SK-N-SH (cell line): Measurements from ENCODE around the gene TWSG1. TPM values are rescaled to one million over a fixed set of nuclear protein-coding genes. Genes with fewer than 3 reads are reported as not detected.

ENCODE experiments used
- CTCF ChIA-PET: fragments of 300-600, 350-600 bp; formaldehyde crosslinking; extraction: SDS; loops from one replicate; lab custom pipeline; 2021; lab: Yijun Ruan, JAX
- POLR2A ChIA-PET: fragments of 350-600 bp; sonication (Branson Sonifier 250); formaldehyde crosslinking; extraction: SDS; loops from one replicate; lab custom pipeline; 2020; ENCODE audit warnings: antibody characterized with exemption, inconsistent platforms; lab: Yijun Ruan, JAX
- DNase-seq: peaks from one replicate; pipeline ENCODE4 v3.0.0; 2012
- H2AFZ ChIP-seq: fragments of 200-600 bp; sonication (generic); 2 replicates; pipeline ENCODE4 v1.8.1; 2016; ENCODE audit warnings: antibody characterized with exemption, mild to moderate bottlenecking, low read depth
- H3F3A ChIP-seq: fragments of 200-600 bp; sonication (generic); replicated peaks from 2 replicates; pipeline ENCODE3; 2016; ENCODE audit warnings: antibody characterized with exemption, mild to moderate bottlenecking; ENCODE audit not compliant: insufficient read depth
- H3K27ac ChIP-seq, 2 experiments: fragments of 200-500 bp in 1 of 2; fragments of 200-600 bp in 1 of 2; sonication (Bioruptor generic) in 1 of 2; sonication (generic), shearing (Covaris generic) in 1 of 2; 2 replicates each; pipeline versions ENCODE4 v1.5.1 to v1.6.1; 2014 to 2016; ENCODE audit warnings: low read depth in 2 of 2, inconsistent platforms in 1 of 2, low read length in 1 of 2, mild to moderate bottlenecking in 1 of 2, mixed read lengths in 1 of 2
- H3K27me3 ChIP-seq: fragments of 200-600 bp; sonication (generic), shearing (Covaris generic); 2 replicates; pipeline ENCODE4 v1.6.1; 2016; ENCODE audit warnings: mixed run types; ENCODE audit not compliant: insufficient read depth
- H3K36me3 ChIP-seq, 2 experiments: fragments of 200-500 bp in 1 of 2; fragments of 200-600 bp in 1 of 2; sonication (Bioruptor generic) in 1 of 2; sonication (generic) in 1 of 2; replicated peaks in 1 of 2; 2 replicates each; pipeline versions ENCODE3 to v1.5.1; 2014 to 2016; ENCODE audit warnings: low read length in 1 of 2, mild to moderate bottlenecking in 1 of 2; ENCODE audit not compliant: insufficient read depth in 2 of 2, control insufficient read depth in 1 of 2
- H3K4me1 ChIP-seq, 2 experiments: fragments of 200-500 bp in 1 of 2; fragments of 200-600 bp in 1 of 2; sonication (Bioruptor generic) in 1 of 2; sonication (generic), shearing (Covaris generic) in 1 of 2; 2 replicates each; pipeline versions ENCODE4 v1.5.1 to v1.6.1; 2014 to 2016; ENCODE audit warnings: low read depth in 1 of 2, low read length in 1 of 2, mixed run types in 1 of 2; ENCODE audit not compliant: insufficient read depth in 2 of 2, control insufficient read depth in 1 of 2
- H3K4me2 ChIP-seq: fragments of 200-600 bp; sonication (generic), shearing (Covaris generic); 2 replicates; pipeline ENCODE4 v1.6.1; 2017; ENCODE audit warnings: mixed run types
- H3K4me3 ChIP-seq, 2 experiments: fragments of 200-500 bp in 1 of 2; fragments of 200-600 bp in 1 of 2; sonication (Bioruptor generic) in 1 of 2; sonication (generic), shearing (Covaris generic) in 1 of 2; 2 replicates each; pipeline versions ENCODE4 v1.5.1 to v1.8.1; 2014 to 2016; ENCODE audit warnings: low read depth in 2 of 2, inconsistent platforms in 1 of 2, low read length in 1 of 2, mild to moderate bottlenecking in 1 of 2, mixed read lengths in 1 of 2, moderate library complexity in 1 of 2
- H3K79me2 ChIP-seq: fragments of 200-600 bp; sonication (generic); 2 replicates; pipeline ENCODE4 v1.8.1; 2017; ENCODE audit warnings: mild to moderate bottlenecking; ENCODE audit not compliant: insufficient read depth
- H3K9ac ChIP-seq: fragments of 200-600 bp; sonication (generic); 2 replicates; pipeline ENCODE4 v1.6.1; 2017; ENCODE audit warnings: mixed run types
- H3K9me2 ChIP-seq: fragments of 200-600 bp; sonication (generic); 2 replicates; pipeline ENCODE4 v1.6.1; 2017; ENCODE audit warnings: mixed run types
- H3K9me3 ChIP-seq: fragments of 200-600 bp; sonication (generic); 2 replicates; pipeline ENCODE4 v1.6.1; 2017; ENCODE audit warnings: mixed run types, mild to moderate bottlenecking, moderate library complexity
- H4K20me1 ChIP-seq: fragments of 200-600 bp; sonication (generic); 2 replicates; pipeline ENCODE4 v1.6.1; 2017; ENCODE audit warnings: mild to moderate bottlenecking, mixed run types; ENCODE audit not compliant: insufficient read depth
- GATA2 ChIP-seq: sonication (generic); formaldehyde crosslinking; IDR thresholded peaks from 2 replicates; pipeline ENCODE4 v1.5.0; 2020; ENCODE audit warnings: mild to moderate bottlenecking, missing genetic modification reagents
- MAX ChIP-seq: IDR thresholded peaks from 2 replicates; pipeline ENCODE4 v1.4.0; 2012; ENCODE audit warnings: low read depth
- MXI1 ChIP-seq: IDR thresholded peaks from 2 replicates; pipeline ENCODE4 v1.6.1; 2012; ENCODE audit warnings: mild to moderate bottlenecking, low read depth, low read length, improper control_type of control experiment
- NRF1 ChIP-seq: IDR thresholded peaks from 2 replicates; pipeline ENCODE4 v1.6.1; 2012; ENCODE audit warnings: low read depth, mild to moderate bottlenecking, low read length
- POLR2AphosphoS5 ChIP-seq: IDR thresholded peaks from 2 replicates; pipeline ENCODE4 v1.6.1; 2012; ENCODE audit warnings: low read depth, low read length
- RAD21 ChIP-seq: IDR thresholded peaks from 2 replicates; pipeline ENCODE4 v1.6.1; 2012; ENCODE audit warnings: mild to moderate bottlenecking, low read length
- REST ChIP-seq: IDR thresholded peaks from 2 replicates; pipeline ENCODE4 v1.6.1; 2012; ENCODE audit warnings: mild to moderate bottlenecking, low read depth, low read length, moderate library complexity
- ZBTB33 ChIP-seq: IDR thresholded peaks from 2 replicates; pipeline ENCODE4 v1.4.0; 2012; ENCODE audit warnings: low read depth, borderline replicate concordance
- WGBS: methylation state at CpG from one replicate; pipeline ENCODE4 v1.1.6; 2017; ENCODE audit warnings: low lambda C conversion rate; 5-methylcytosine and 5-hydroxymethylcytosine counted together
- polyA plus RNA-seq, 3 experiments: library from polyadenylated mRNA; depleted of rRNA; stranded (reverse); fragments of >200 nt; gene quantifications; 2 replicates each; pipeline ENCODE4 v1.2.3, GENCODE V29; 2012

TWSG1 gene
- polyA plus RNA-seq, 1 of the 3 experiments (the other 2 are of a cell fraction), result 44.0 TPM

GRCh38 chr18:9333441-9334328 is 888 bp upstream of the TWSG1 start:
- Histone ChIP-seq H3F3A (peaks cover 8% of the 10 kb centered on the region), H3K4me2 (peak overlapping the region; percentile 78), H3K27me3 (no peaks in the 10 kb centered on the region), H3K9me3 (no peaks in the 10 kb centered on the region), H3K9ac (peak overlapping the region; percentile 64), H3K79me2 (peaks cover 34% of the 10 kb centered on the region), H3K36me3 (peaks cover 6 to 14% of the 10 kb centered on the region in 2 experiments), H3K9me2 (no peaks in the 10 kb centered on the region), H3K4me3 (peak overlapping the region; percentile 57 to 82), H3K4me1 (peaks cover 5 to 11% of the 10 kb centered on the region in 2 experiments; a peak in 3 of 4 replicates), H4K20me1 (no peaks in the 10 kb centered on the region), H2AFZ (peak overlapping the region; percentile 98), H3K27ac (peak overlapping the region; percentile 74 to 77)
- TF ChIP-seq NRF1, result no peak
- peak; percentile 89 for TF ChIP-seq MAX
- TF ChIP-seq ZBTB33, result no peak
- TF ChIP-seq GATA2 (CRISPR knock-in tag), result no peak
- ChIA-PET CTCF (interaction anchor here (0.8 to 2.0 kb wide), 6 partner anchors 35 to 268 kb away, joined by 3 to 7 read pairs (median 4); no protein-coding TSS in a partner anchor), POLR2A (interaction anchor here (0.6 kb wide), 1 partner anchor 18 kb away, joined by 3 read pairs; no protein-coding TSS in a partner anchor)
- WGBS, result 41% methylated on average over 42 of the region's 52 CpGs
- no peak for DNase-seq

GRCh38 chr18:9334973-9335696 is 562 bp downstream of the TWSG1 start:
- Histone ChIP-seq H3K27ac (peak overlapping the region; percentile 67 to 78), H3F3A (peaks cover 8% of the 10 kb centered on the region), H3K4me2 (peak overlapping the region; percentile 70), H3K79me2 (peaks cover 41% of the 10 kb centered on the region), H3K36me3 (peaks cover 9 to 14% of the 10 kb centered on the region in 2 experiments), H3K4me3 (peak overlapping the region; percentile 76 to 92), H2AFZ (peak overlapping the region; percentile 76), H4K20me1 (no peaks in the 10 kb centered on the region), H3K27me3 (no peaks in the 10 kb centered on the region), H3K9me2 (no peaks in the 10 kb centered on the region), H3K9me3 (no peaks in the 10 kb centered on the region), H3K4me1 (peaks cover 5 to 11% of the 10 kb centered on the region in 2 experiments; a peak in 3 of 4 replicates), H3K9ac (peak overlapping the region; percentile 93)
- ChIA-PET POLR2A (no interaction called here), CTCF (interaction anchor here (1.1 to 2.0 kb wide), 5 partner anchors 139 to 261 kb away, joined by 3 to 7 read pairs (median 4); no protein-coding TSS in a partner anchor)
- TF ChIP-seq RAD21, result no peak
- no peak for TF ChIP-seq POLR2AphosphoS5
- TF ChIP-seq MXI1, result no peak
- no peak for TF ChIP-seq REST
- 20% methylated on average over 12 of the region's 55 CpGs for WGBS
- no peak for DNase-seq
